GM18519 (cell line): ENCODE measurements around the gene ZXDC.

Experiments used
- ATAC-seq: cut with Tn5 transposase; IDR thresholded peaks from one replicate; pipeline ENCODE4 v1.9.1; 2021; ENCODE audit warnings: mild to moderate bottlenecking, moderate library complexity; ENCODE audit not compliant: unreplicated experiment, low FRiP score

Gene ZXDC

GRCh38 chr3:126439346-126439967, 36.2 kb downstream of the ZXDC start:
- no peak for ATAC-seq

GRCh38 chr3:126438746-126439145, 36.9 kb downstream of the ZXDC start:
- ATAC-seq = no peak

DNA sequence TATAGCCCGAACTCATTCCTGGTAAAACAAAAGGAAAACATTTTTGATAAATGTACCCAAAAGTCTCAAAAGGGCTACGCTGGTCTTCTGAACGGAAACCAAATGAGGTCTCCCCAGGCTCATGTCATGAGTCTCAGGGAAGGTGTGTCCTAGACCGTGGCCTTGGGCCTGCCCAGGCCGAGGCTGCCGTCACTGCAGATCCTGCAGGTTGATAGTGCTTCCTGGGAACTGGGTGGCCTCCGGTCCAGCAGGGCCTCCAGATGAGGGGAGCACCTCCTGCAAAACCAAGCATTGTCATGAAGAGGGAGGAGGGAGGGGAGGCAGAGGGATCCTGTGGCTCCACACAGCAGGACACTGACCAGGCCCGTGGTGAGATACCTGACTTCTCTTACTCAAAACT, 37.5 kb downstream of the ZXDC start:
- ATAC-seq = no peak

DNA sequence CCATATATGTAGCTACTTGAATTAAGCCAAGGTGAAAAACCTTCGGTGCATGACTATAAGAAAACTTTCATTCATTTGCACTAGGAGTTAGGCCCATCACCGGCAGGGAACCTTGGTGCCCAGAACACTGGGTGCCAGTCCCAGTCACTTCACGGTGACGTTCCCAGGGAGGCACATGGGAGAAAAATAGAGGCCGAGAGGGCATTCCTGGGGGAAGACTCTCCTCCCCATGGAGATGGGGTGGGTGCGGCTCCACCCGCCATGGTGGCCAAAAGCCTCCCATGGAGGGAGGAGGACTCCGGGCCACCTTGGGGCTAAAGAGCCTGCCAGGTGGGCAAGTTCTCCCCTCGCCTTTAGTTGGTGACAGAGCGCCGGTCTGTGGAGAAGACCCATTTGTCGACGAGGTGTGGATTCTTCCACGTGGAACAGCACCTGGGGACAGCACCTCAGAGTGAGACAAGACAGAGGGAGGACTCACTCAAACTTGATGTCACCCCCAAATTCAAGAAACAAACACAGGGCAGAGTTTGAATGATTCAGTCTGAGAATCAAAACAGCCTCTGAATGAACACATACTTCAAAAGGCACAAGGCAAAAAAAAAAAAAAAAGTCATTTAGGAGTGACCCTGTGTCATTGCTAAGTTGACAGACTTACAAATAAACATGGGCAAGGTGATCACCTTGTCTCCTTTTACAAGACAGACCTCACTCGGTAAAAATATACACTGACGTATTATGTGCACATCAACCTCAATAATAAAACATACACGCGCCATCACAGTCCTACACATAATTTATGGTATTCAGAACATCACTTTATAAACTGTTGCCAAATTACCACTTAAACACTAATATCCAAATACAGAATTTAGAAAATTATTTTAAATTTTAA, 38.6 kb downstream of the ZXDC start:
- ATAC-seq = no peak

DNA sequence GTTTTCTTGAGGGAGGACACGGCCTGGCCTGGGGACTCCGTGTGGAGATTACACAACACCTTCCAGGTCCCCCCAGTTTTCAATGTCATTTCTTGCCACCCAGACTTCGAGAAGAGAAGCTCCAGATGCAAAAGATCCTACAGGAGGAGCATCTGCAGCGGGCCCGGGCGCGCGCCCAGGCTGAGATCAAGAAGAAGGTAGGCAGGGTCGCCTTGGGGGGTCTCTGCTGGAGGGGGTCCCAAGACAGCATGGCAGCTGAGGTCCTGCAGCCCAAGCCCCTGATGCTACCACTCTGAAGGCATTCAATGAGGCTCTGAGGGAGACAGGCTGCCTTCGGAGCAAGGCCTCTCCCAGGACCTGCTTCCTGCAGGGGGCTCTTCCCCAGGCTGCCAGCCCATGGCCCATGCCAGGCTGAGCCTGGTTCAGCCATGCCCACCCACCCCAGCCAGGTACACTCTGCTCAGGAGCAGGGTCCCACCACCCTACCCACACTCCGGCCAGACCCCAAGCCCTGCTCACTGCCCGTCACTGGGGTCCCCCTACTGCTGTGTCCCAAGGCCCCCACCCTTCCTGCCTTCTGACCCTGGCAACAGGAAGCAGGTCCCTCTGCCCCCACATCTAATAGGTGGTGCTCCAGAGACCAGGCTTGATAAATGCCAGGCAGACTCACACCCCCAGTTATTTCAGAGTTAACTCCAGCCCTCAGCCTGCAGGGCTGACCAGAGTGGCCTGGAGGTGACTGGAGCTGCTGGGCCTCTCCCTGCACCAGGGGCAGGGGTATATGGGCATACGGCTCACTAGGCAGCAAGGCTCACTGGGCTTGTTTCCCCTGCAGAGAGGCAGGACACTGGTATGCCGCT, 40.0 kb downstream of the ZXDC start:
- no peak for ATAC-seq

DNA sequence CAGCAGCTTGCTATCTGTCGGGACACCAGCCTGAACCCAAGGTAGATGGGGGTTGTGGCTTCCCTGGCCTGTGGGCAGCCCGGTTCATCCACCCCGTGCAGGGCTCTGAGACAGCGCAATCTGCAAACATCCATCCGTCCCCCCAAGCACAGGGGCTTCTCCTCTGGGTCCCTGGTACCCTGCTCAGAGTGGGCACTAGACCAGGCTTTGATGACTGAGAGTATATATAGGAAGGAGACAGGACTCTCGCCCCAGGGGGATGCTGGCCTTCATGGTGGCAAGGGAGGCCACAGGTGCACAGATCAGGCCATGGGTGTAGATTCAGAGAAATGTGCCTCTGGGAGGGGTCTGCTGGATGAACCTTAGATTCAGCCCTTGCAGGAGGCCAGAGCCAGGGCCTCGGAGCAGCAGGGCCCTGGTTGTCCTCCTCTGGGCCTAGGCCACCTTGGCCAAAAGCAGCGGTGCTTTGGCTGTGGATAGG, 40.7 kb downstream of the ZXDC start:
- no peak for ATAC-seq

DNA sequence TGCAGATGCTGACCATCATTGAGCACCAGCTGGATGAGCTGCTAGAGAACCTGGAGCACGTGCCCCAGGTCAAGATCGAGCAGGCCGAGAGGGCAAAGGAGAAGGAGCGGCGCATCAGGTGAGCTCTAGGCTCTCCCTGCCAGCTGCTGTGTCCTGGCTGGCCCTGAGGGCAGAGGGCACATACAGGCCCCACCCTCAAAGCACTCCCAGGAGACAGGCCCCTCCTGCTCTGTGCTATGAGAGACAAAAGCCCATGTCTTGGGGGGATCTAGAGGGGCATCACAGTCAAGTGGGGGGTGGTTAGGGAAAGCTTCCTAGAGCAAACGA, 41.5 kb downstream of the ZXDC start:
- no peak for ATAC-seq

- ATAC-seq = no peak
Measured at GRCh38 chr3:126433496-126434263, 42.0 kb downstream of the ZXDC start.

DNA sequence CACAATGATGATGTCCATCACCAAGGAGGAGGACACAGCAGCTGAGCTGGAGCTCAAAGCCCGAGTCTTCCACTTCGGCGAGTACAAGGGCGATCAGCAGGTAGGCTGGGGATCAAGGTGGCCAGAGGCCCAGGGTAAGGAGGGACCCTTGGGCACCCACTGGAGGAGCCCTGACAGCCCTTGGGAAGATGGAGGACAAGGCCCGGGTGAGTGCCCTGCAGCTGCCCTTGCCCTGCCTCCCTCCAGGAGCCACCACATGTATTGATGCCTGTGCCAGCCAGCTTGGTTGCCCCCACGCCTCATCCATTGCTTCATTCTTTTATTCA, 42.6 kb downstream of the ZXDC start:
- ATAC-seq = no peak

- no peak for ATAC-seq
Measured at GRCh38 chr3:126432361-126433104, 43.2 kb downstream of the ZXDC start.

DNA sequence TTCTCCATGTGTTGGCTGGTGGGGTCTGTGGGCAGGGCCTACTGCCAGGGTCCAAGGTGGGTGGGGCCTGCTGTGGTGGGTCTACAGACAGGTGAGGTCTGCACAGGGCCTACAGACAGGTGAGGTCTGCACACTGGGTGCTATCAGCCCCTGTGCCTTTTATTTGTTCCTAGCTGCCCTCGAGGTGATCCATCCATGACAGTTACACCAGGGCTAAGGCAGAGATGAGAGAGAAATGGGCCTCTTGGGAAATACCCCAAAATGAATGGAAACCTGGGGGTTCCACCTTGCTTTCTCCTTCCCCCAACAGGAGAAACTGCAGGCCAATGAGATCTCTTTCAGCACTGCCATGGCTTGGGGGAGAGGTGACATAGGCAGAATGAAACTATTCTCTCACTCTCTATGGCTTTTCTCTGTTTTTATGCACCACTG, 44.6 kb downstream of the ZXDC start:
- no peak for ATAC-seq

- ATAC-seq = no peak
Measured at GRCh38 chr3:126424751-126425150, 50.9 kb downstream of the ZXDC start.

DNA sequence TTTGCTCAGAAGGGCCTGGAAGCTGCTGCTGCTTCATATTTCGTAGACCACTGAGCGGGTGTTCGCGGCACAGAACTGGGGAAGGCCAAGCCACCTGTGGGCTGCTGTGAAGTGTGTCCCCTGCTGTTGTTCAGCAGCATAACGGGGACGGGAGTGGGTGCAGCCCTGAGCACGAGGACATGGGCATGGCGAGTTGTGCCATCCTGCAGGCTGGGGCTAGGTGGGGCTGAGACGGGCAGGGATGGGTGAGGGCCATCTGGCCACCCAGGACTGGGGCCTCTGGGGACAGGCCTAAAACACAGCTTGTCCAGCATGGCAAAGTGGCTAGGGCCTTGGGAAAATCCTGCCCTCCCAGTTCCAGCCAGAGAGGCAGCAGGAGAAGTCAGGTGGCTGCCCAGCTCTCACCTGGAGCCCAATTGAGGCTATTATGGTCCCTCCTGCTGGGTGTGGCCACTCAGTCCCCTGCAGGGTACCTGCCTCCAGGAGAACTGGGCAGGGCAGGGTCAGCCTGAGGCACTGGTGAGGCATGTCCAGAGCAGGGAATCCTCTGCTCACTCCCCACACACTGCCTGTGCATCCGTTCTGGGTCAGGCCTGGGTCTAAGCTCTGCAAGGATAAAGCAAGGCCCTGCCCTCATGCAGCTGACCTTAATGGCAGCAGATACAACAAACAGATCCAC, 51.5 kb downstream of the ZXDC start:
- no peak for ATAC-seq

DNA sequence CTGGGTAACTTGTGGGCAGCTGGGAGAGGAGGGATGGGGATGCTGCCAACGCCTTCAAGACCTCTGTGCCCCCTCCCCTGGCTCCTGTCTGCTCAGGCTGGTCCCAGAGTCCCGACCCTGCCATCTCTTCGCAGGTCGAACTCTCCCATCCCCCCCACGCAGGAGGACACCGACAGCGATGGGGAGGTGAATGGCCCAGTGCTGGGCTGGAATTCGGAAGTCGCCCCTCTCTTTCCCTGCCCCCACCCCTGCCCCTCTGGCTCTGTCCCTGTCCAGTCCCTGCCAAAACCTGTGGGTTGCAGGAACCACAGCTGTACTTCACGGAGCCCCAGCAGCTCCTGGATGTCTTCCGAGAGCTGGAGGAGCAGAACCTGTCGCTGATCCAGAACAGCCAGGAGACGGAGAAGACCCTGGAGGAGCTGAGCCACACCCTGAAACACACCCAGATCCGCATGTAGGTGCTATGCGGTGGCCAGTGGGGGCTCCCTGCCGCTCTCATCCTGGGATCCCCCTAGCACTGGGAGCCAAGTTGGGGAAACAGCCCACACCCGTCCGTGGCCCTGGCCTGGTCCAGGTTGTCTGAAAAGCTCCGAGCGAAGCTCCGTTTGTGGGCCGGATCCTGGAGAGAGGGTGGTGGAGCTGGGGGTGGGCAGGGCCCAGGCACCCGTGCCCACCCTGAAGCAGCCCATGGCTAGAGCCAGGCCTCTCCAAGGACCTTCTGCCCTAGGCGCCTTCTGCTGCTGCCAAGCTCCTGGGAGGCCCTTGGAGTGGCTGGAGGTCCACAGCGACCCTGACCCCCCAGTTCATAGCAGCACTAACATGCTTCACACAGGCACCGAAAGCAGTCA, 52.3 kb downstream of the ZXDC start:
- ATAC-seq = no peak

GRCh38 chr3:126422571-126423091, 53.1 kb downstream of the ZXDC start:
- ATAC-seq = no peak

GRCh38 chr3:126422121-126422520, 53.6 kb downstream of the ZXDC start:
- no peak for ATAC-seq

DNA sequence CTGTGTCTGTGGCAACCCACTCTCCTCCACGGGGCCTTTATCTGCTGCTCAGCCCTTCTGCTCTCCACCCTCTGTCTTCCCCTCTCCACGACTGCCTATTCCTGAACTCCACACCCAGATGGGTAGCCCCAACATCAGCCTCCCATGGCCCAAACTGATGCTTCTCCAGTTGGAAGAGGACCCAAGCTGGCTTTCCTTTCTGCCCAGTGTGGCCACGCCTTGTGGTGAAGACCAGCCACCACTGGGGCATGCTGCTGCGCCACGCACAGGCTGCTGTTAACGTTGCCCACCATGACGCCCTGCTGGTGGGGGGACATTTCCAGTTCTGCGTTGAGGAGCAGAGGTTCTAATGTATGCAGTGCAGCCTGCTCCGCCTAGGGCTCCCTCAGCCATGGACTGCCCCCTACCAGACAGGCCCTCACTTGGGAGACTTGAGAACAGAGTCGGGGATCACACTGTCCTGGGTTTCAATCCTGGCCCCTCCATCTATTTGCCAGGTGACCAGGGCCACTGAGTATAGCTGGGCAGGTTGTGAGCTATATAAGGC, 54.0 kb downstream of the ZXDC start:
- no peak for ATAC-seq
